Measurements from ENCODE around the gene SYNE1.

Gene SYNE1

DNA sequence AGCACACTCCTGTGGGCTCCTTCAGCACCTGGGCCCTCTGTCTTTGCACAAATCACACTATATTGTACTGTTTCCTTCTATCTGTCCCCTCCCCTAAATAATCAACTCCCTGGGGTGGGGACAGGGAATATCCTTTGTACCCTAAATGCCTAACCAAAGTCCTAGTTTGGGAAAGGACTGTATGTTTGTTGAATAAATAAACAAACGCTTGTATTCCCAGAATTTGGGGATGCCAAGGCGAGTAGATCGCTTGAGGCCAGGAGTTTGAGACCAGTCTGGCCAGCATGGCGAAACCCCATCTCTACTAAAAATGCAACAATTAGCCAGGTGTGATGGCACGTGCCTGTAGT lies 322.7 kb downstream of the SYNE1 start:
- no peak for DNase-seq (ENCODE audit: low spot score)

DNA sequence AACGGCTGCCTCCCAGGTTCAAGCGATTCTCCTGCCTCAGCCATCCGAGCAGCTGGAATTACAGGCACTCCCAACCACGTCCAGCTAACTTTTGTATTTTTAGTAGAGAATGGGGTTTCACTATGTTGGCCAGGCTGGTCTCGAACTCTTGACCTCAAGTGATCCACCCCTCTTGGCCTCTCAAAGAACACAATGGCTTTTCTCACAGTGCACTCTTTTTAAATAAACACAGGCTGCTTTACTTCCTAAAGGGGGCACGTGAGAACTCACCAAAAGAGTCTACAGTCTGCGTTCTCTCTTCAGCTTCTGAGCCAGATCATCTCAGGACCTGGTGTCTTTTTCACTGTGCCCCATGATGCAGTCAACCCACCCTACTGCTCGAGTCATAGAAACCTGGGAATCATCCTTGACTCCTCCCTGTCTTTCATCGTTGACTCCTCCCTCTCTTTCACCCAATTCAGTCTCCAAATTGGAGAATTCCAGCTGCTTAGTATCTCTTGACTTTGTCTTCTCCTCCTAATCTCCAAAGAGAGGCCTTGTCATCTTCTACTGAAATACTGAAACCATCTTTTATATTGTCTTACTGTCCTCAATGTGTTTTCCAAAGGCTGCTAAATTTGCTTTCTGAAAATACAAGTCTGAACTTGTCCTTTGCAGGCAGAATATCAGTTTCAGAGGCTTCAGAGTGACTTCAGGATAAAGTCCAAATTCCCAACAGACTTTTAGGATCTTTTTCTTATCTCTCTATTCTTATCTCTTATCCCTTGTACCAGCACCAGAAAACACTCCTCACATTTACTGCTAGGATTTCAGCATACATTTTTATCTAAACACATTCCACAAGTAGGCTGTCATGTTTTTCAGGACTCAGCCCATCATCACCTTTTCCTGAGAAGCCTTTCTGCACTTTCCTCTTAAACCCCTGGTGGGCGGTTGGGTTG lies 323.4 kb downstream of the SYNE1 start:
- no peak for DNase-seq (ENCODE audit: low spot score)

DNA sequence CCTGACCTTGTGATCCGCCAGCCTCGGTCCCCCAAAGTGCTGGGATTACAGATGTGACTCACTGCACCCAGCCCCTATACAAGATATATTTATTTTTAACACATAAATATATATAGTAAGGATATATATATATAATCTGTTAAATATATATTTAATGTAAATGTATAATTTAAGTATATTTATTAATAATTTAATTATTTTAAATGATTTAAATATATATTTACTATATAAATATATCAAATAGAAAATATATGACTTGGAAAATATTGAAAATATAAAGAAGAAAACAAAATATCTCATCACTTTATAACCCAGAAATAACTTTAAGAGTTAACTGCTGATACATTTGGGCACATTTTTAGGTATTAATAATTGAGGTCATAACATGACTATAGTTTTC lies 324.7 kb downstream of the SYNE1 start:
- DNase-seq (ENCODE audit: low spot score), result no peak

DNA sequence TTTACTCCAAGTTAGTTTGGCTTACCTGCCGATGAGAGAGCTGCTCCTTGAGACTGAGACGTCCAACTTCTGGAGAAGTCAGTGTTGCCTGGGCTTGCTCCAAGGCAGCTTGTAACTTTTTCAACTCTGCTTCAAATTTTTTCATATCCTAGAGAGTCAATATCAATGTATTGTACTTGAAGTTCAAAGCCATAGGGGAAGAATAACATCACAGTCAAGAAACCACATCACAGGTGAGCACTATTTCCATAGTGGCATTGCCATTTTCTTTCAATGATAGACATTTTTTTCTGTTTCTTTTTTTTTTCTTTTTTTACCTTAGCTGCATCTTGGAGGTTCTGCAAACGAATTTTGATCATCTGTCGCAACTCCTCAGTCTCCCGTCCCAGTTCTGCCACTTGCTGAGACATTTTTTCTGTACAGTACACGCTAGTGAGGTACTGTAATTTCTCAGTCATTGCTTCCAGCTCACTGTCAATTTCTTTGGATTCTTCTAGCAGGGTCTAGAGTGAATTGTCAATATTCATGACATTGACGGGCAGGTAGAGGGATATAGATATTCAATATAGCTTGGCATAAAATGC lies 326.7 kb downstream of the SYNE1 start:
- DNase-seq (ENCODE audit: low spot score), result peak; percentile 19

DNA sequence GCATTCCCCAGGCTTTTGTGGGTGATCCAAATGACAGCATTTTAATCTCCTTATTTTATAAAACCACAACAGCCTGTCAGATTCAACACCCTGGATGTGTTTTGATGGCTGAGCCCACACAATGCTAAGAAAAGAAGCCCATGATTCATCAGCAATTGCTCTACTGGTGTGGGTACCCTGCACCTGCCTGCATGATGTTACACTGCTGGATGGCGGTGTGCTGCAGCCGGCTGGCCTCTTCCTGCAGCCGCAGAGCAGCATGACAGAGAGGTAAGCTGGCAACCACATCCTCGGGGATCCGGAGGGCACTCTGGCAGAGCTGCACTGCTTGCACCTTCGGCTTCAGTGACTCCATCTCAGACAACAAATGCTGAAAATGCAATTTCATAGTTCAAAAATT lies 327.5 kb downstream of the SYNE1 start:
- DNase-seq (ENCODE audit: low spot score), result peak; percentile 81

DNA sequence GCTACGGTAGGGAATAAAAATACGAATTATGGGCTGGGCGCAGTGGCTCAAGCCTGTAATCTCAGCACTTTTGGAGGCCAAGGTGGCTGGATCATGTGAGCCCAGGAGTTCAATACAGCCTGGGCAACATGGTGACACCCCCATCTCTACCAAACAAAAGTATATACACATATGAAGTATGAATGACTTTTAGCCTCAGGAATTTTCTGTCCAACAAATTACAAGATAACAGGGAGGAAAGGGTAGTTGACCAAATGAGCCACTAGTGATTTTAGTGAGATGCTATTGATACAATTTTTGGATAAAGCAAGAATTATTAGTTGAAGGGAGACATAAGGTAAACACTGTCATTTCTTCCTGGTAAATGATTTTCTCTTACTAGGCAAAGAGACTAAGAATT lies 328.2 kb downstream of the SYNE1 start:
- DNase-seq (ENCODE audit: low spot score), result no peak

DNA sequence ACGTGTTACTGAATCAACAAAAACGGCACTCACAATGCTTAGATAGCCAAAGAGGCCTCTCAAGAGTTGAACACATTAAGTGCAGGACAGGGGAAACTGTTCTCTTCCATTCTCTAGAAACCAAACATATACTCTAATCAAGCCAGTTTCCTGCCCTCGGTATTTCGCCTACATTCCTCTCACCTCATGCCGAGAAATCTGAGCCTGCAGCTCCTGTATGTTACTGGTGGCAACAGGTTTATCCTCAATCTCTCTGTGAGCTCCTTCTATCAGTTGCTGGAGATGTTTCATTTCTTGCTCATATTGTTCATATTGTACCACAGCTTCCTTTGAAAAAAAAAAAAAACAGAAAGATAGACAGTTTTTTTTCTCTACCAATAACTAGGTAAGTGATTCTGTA lies 328.9 kb downstream of the SYNE1 start:
- DNase-seq (ENCODE audit: low spot score), result no peak

DNA sequence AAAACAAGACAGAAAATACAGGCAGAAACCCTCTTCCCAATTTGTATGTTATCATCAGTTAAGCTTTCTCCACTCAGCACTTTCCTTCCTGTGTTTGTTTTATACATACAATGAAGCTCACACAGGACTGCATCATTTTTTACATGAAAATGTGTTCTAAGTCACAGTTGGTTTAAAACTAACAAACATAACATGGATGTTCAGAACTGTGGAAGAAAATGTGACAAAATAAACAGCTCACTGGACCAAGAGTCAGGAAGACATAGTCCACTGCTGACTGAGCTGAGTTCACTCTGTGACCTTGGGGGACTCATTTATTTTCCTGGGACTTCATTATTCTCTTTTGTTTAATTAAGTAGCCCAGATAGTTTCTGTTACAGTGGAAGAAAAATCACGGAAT lies 331.5 kb downstream of the SYNE1 start:
- no peak for DNase-seq (ENCODE audit: low spot score)

DNA sequence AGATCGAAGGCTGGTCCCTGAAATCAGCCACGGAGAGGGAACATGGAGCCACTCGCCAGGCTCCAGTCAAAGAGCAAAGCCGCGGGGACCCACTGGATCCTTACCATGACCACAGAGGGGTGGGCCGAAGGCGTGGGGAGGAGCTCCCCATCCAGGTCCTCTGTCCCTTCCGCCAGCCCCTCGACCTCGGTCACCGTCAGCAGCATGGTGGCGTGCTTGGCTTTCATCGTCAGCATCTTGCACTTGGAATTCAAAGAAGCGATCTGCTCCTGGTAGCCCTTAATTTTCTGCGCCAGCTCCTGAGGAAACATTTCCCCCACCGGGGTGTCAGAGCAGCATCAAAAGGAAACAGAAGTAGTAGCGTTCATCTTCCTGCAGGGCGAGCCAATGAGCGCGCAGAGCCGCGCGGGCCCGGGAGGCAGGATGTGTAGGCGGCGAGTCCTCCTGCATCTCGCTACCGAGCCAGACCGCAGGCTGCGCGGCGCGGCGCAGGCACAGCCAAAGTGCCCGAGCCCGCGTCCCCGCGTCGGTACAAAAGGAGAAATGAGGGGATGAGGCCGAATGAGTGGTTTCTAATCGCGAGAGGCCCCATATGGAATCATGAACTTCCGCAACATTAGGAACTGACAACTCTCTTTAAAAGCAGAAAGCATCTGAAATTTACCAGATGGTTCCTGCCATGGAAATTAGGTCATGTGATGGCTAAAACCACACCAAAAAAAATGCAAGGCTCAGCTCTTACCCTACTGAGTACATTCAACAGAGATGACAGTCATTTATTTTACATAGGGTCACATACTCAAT lies 335.2 kb downstream of the SYNE1 start:
- DNase-seq (ENCODE audit: low spot score), result peak; percentile 86

DNA sequence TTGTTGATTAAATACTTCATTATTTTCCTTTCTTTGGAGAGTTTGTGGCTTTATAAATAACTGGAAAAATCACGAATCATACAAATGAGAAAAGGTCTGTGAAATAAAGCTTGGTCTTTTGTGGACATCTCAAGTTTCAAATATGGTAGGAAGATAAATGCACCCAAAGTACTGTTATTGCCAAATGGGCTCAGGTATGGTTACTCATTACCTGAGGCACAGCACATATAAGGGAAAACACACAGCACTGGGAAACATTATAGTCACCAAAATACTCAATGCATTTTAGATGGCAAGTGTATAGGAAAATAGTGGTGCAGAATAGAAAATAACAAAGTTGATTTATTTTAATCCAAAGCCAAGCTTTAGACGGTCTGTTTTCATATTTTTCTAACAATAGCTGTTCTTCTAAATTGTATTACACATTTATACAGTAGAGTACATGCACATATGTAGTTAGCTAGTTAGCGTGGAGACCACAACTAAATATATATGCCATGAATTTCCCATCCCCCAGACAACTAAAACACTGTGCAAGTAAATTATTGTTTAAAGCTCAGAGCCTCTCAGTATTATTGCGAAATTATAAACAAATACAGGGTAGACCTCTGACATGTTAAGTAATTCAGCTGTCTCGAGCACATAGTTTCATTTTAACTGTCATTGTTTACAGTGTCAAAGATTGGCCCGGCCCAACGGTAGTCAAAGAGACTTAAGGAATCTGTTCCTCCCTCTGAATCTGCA lies 336.0 kb downstream of the SYNE1 start:
- DNase-seq (ENCODE audit: low spot score), result no peak

DNA sequence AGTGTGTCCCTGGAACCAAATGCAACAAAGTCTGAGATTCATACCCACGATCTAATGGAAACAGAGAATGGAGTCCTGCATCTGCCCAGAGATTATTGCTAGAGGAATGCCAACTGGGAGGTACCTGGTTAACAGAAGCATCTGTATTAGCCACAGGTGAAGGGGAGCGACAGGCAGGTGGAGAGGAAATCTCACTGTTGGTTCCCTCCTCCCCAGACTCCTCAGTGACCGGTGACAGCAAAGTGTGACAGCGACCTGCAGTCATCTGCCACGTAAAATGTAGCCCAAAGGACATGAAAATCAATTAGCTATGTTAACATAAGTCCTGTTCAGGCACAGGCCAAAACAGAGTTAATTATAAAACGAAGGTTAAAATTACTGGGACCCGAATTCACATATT lies 336.6 kb downstream of the SYNE1 start:
- peak; percentile 4 for DNase-seq (ENCODE audit: low spot score)

DNA sequence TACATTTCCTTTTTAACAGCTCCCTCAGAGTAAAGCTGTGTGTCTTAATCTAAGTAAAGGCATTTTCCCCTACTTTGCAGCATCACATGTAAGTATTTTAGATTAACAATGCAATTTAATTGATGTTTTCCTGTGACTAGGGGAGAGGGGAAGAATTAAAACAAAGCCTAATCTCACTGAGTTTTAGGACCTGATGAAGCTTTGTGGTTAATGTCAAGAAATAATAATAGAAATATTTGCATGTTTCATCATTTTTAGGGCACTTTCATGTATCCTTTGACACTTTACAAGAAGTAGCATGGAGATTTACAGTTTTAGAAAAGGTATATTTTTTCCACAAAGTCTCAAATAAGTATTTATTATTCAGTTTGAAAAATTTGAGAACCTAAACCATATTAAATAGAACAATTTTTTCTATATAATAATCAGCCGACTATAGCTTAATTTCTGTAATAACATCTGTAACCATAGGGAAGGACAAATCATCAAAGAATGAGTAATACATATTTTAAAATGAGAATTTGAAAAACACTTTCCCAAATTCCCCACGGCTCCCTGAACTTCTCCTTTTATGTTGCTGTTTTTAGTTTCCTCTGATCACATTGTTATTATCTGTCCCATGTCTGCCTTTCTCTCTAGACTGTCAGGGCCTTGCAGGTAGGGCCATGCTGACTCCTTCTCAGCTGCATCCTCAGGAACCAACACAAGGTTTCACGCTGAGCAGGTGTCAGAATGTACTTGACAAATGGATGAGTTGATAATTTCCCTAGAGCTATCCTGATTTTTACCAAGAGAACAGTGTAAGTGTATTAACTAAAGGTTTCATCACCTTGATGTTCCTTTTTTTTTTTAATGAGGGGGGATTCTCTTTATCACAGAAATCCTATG lies 338.1 kb downstream of the SYNE1 start:
- no peak for DNase-seq (ENCODE audit: low spot score)

DNA sequence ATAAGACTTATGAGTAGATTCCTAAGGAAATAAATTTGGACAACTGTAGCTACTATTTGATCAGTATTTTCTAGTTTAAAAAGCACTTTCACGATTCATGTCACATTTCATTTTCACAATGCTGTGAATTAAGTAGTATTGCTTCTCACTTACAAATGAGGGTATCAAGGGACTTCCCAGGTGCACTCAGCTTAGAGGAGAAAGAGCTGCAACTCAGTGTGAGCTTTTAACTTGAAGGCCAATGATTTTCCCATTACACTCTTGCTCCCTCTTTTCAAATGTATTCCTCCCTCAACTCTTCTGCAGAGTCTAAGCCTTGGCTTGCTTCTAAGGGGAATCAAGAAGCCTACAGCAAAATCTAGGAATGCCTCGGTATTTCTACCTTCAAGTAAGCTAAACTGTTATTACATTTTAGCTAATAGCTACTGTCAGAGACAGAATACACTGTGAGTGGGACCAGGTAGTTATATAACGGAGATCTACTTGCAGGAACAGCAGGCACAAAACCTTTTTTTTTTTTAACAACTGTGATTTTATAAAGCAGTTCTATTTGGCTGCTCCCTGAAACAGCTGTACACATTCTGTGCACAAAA lies 339.0 kb downstream of the SYNE1 start:
- no peak for DNase-seq (ENCODE audit: low spot score)

DNA sequence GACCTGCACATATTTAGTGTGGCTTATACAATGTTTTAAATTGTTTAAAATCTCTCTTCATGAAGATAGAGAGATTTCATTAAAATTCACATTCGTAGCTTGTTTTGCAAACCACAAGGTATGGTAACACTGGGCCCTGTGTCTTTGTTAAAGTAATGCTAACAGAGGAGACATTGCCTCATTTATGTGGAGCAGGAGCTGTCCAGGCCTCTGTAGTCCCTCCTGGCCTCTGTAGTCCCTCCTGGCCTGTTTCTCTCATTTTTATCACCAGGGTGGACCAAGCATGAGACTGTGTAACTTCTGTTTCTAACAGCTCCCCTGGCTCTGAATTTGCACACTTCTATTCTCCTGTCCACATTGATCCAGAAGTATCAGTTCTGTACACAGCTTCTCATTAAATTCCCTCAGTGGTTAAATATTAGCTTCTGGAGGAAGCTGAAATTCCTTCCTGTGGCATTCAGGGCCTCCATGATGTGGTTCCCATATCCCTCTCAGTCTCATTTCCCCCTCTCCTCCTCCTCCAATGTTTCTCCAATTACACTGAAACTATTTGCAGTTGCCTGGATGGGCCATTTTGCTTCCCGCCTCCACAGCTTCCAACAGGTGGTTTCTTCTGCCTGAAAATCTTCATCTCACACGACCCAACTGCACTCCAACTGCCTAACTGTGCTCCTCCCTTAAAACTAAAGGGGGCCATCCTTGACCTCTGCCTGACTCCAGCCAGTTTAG lies 340.4 kb downstream of the SYNE1 start:
- DNase-seq (ENCODE audit: low spot score), result no peak

DNA sequence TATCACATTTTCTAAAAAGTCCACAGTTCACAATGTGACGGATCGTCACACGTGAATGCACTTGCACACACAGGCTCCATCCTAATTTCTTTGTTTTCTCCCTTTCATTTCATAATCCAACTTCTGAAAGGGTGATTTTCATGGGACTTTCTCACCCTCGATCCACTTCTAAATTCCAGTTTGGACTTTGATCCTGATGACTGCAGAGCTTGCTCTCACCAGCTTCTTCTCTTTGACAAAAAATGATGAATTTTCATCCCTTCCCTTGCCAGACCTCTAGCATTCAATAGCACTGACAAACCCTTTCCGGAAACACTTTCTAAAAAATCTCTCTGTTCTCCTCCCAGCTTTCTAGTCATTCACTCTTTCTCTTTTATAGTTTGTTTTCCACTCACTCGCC lies 341.2 kb downstream of the SYNE1 start:
- DNase-seq (ENCODE audit: low spot score), result no peak

DNA sequence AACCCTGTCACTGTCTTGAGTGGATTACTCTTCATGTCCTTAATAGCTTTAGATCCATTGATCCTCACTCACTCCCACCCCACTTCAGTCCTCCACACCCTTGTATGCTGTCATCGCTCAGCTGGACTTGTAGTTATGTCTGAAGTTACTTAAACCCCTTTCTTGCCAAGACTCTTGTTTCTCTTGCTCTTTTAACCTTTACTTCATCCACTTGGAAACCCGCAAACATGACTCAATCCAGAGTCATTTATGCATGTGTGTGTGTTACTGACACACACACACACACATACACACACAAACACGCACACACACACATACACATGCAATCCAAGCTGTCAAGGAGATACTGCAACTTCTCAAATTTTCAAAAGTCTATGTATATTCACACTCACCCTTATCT lies 341.8 kb downstream of the SYNE1 start:
- no peak for DNase-seq (ENCODE audit: low spot score)

DNA sequence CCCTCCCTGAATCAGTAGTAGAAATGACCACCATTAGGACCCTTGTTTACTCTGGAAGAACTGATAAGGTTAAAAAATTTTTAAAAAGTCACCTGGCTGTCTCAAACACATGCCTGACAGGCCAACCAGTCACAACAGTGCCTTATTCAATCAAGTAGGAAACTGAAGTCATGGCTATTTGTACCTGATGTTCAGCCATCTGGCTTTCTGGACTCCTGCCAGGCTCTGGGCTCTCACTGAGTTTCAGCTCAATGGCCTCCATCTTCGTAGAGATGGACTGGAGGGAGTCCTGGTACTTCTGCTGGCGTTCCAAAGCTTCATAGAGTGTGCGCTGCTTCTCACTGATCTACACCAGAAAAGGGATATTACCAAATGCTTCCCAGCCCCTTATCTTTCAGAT lies 343.8 kb downstream of the SYNE1 start:
- no peak for DNase-seq (ENCODE audit: low spot score)

DNA sequence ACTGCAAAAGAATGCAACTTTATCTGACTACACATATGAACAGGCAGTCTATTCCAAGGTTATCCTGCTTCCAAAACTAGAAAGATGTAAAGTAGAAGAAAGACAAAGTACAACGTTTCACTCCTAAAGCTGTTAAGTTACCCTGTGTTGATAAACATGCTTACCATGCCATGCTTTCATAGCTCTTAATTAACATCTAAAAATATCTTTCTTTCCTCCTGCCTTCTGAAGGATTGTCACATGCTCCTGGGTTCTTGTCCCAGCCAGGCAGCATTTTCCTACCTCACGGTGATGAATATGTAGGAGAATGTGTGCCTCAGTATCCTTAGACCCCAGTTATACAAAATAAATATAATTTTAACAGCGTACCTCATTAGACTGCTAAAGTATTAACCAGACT lies 344.6 kb downstream of the SYNE1 start:
- DNase-seq (ENCODE audit: low spot score), result no peak

DNA sequence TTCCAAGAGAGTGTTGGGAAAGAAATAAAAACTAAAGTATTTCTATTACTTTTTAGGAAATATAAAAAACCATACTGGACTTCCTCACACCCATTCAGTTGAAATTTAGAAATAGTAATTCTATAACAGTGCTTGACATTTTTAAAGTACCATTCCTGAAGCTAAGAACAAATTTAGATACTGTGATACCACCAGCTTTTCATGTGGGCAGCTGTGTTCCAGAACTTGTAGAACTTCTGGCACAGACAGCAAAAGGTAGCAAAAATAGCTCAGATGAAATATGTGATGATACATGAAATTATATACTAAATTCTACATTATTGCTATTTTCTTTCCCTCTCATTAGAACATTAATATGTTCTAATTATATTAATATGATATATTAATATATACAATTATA lies 346.5 kb downstream of the SYNE1 start:
- no peak for DNase-seq (ENCODE audit: low spot score)

DNA sequence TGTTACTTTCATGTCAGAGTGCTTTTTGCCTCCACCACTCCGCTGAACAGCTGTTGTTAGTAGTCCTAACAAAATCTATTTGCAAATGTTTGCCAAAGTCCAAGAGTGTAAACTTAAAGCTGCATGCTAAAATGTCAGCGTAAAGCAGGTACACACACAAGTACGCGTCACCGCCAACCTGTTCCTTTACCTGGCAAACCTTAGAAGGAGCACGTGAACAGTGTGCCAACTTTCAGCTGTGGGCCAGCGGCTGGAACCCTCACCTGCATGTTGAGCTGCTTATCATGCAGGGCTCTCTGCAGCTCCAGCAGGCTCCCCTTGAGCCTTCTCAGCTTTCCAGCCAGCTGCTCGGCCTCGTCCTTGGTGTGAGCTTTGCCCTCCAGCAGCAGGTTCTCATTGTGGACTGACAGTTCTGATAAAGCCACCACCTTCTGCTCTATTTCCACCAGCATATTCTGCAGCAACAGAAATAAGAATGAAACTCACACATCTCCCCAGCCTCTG lies 359.3 kb downstream of the SYNE1 start:
- DNase-seq (ENCODE audit: low spot score), result no peak

Data from CD4-positive, alpha-beta T cell treated with Interleukin-2 at 100 ng/mL for 4 hours (primary cell).